Loucy (cell line): ENCODE measurements around the gene DNAAF2.

Experiments used
- H2AFZ ChIP-seq: fragments of 200-600 bp; sonication (generic); 2 replicates; pipeline ENCODE4 v1.6.0; 2016; ENCODE audit warnings: antibody characterized with exemption, mild to moderate bottlenecking, low read length, moderate library complexity
- H3F3A ChIP-seq: fragments of 200-600 bp; 2 replicates; pipeline ENCODE4 v1.6.0; 2016; ENCODE audit warnings: antibody characterized with exemption, low read depth, mild to moderate bottlenecking
- H3K27me3 ChIP-seq: fragments of 200-600 bp; sonication (generic); 2 replicates; pipeline ENCODE4 v1.6.1; 2014; ENCODE audit warnings: low read length, mild to moderate bottlenecking; ENCODE audit not compliant: insufficient read depth, poor library complexity, severe bottlenecking
- H3K36me3 ChIP-seq: fragments of 200-600 bp; sonication (generic); 2 replicates; pipeline ENCODE4 v1.6.1; 2016; ENCODE audit warnings: low read length; ENCODE audit not compliant: insufficient read depth
- H3K4me1 ChIP-seq: fragments of 200-600 bp; sonication (generic); 2 replicates; pipeline ENCODE4 v1.5.1; 2014; ENCODE audit warnings: low read length, mild to moderate bottlenecking; ENCODE audit not compliant: insufficient read depth, poor library complexity, severe bottlenecking
- H3K4me2 ChIP-seq: fragments of 200-600 bp; sonication (generic); 2 replicates; pipeline ENCODE4 v1.6.0; 2014; ENCODE audit warnings: antibody characterized with exemption, low read length, low read depth, mild to moderate bottlenecking; ENCODE audit not compliant: poor library complexity, severe bottlenecking
- H3K4me3 ChIP-seq: fragments of 200-600 bp; sonication (generic); 2 replicates; pipeline ENCODE4 v1.5.1; 2014; ENCODE audit warnings: low read length, mild to moderate bottlenecking, mixed read lengths; ENCODE audit not compliant: poor library complexity, severe bottlenecking
- H3K79me2 ChIP-seq: fragments of 200-600 bp; sonication (generic); 2 replicates; pipeline ENCODE4 v1.6.1; 2014; ENCODE audit warnings: low read length; ENCODE audit not compliant: insufficient read depth
- H3K9ac ChIP-seq: fragments of 200-600 bp; sonication (generic); 2 replicates; pipeline ENCODE4 v1.6.0; 2014; ENCODE audit warnings: mild to moderate bottlenecking, low read depth, low read length, moderate library complexity; ENCODE audit not compliant: poor library complexity, severe bottlenecking
- H3K9me2 ChIP-seq: fragments of 200-600 bp; sonication (generic); replicated peaks from 2 replicates; pipeline ENCODE4 v1.6.1; 2016; ENCODE audit warnings: low read depth, low read length, mixed read lengths
- H3K9me3 ChIP-seq: fragments of 200-600 bp; sonication (generic); 2 replicates; pipeline ENCODE4 v1.6.1; 2014; ENCODE audit warnings: mild to moderate bottlenecking, antibody characterized with exemption, low read length, low read depth; ENCODE audit not compliant: insufficient read depth
- H4K20me1 ChIP-seq: fragments of 200-600 bp; sonication (generic); 2 replicates; pipeline ENCODE4 v1.6.0; 2014; ENCODE audit warnings: antibody characterized with exemption, low read length, mild to moderate bottlenecking; ENCODE audit not compliant: insufficient read depth, poor library complexity, severe bottlenecking
- EZH2phosphoT487 ChIP-seq: fragments of 200-600 bp; IDR thresholded peaks from 2 replicates; pipeline ENCODE4 v1.6.1; 2018; ENCODE audit warnings: antibody characterized with exemption, mild to moderate bottlenecking, moderate library complexity, borderline replicate concordance
- TF ChIP-seq, protein P1 (sequence below): fragments of 200-600 bp; sonication (generic); conservative IDR thresholded peaks from 2 replicates; pipeline ENCODE4 v1.5.1; 2014; ENCODE audit warnings: mild to moderate bottlenecking, antibody characterized with exemption, low read length

The DNAAF2 gene

DNA sequence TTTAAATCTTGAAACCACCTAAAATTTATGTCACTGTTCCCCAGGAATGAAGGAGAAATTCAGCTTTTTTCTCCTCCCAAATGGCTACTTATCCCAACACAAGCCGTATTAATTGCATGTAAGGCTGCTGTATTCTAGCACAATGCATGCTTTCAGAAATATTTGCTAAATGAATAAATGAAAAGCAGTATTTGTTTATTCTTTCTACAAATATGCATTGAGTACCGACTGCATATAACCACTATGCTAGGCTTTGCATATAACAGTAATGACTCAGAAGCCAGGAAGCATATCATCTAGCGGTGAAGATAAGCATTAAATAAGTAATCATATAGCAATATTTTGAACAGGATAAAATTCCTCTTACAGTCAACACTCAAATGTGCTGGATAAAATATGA lies 42.0 kb downstream of the DNAAF2 start:
- H3K36me3 ChIP-seq = no peaks in the 10 kb centered on the region
- 0 out of 2 replicates have a peak, but pooled peaks cover 7% of the 10 kb centered on the region for H3F3A ChIP-seq
- no peak overlapping the region for H3K4me2 ChIP-seq
- no peak overlapping the region for H2AFZ ChIP-seq
- no peak overlapping the region for H3K9ac ChIP-seq
- peaks cover 37% of the 10 kb centered on the region for H3K4me1 ChIP-seq
- H4K20me1 ChIP-seq = no peaks in the 10 kb centered on the region
- TF ChIP-seq, protein P1, sequence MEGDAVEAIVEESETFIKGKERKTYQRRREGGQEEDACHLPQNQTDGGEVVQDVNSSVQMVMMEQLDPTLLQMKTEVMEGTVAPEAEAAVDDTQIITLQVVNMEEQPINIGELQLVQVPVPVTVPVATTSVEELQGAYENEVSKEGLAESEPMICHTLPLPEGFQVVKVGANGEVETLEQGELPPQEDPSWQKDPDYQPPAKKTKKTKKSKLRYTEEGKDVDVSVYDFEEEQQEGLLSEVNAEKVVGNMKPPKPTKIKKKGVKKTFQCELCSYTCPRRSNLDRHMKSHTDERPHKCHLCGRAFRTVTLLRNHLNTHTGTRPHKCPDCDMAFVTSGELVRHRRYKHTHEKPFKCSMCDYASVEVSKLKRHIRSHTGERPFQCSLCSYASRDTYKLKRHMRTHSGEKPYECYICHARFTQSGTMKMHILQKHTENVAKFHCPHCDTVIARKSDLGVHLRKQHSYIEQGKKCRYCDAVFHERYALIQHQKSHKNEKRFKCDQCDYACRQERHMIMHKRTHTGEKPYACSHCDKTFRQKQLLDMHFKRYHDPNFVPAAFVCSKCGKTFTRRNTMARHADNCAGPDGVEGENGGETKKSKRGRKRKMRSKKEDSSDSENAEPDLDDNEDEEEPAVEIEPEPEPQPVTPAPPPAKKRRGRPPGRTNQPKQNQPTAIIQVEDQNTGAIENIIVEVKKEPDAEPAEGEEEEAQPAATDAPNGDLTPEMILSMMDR = no peak
- no peak for TF ChIP-seq EZH2phosphoT487
- no peaks in the 10 kb centered on the region for H3K9me3 ChIP-seq
- H3K9me2 ChIP-seq = no peaks in the 10 kb centered on the region
- H3K4me3 ChIP-seq = no peak overlapping the region
- no peaks in the 10 kb centered on the region for H3K27me3 ChIP-seq
- H3K79me2 ChIP-seq = peaks cover 21% of the 10 kb centered on the region

DNA sequence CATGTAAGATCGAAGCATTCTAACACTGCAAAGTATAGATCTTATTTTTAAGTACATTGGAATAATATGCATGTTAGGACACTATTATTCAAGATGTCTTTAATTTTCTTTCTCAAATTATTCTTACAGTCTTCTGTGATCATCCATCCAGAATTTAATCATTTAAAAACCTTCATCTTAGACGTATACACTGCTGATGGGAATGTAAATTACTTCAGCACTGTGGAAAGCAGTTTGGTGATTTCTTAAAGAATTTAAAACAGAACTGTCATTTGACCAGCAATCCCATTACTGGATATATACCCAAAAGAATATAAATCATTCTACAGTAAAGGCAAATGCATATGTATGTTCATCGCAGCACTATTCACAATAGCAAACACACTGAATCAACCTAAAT lies 45.7 kb downstream of the DNAAF2 start:
- Histone ChIP-seq H4K20me1 (peaks cover 17% of the 10 kb centered on the region), H3K4me3 (no peak overlapping the region), H3K27me3 (no peaks in the 10 kb centered on the region), H3K9me2 (no peaks in the 10 kb centered on the region), H2AFZ (no peak overlapping the region), H3F3A (no peaks in the 10 kb centered on the region), H3K36me3 (peaks cover under 1% of the 10 kb centered on the region; the same call in 1 of the 2 replicates), H3K9ac (no peak overlapping the region), H3K4me2 (no peak overlapping the region), H3K9me3 (no peaks in the 10 kb centered on the region), H3K79me2 (peaks cover 18% of the 10 kb centered on the region), H3K4me1 (peaks cover 25% of the 10 kb centered on the region)
- no peak for TF ChIP-seq EZH2phosphoT487
- TF ChIP-seq, protein P1 = no peak

DNA sequence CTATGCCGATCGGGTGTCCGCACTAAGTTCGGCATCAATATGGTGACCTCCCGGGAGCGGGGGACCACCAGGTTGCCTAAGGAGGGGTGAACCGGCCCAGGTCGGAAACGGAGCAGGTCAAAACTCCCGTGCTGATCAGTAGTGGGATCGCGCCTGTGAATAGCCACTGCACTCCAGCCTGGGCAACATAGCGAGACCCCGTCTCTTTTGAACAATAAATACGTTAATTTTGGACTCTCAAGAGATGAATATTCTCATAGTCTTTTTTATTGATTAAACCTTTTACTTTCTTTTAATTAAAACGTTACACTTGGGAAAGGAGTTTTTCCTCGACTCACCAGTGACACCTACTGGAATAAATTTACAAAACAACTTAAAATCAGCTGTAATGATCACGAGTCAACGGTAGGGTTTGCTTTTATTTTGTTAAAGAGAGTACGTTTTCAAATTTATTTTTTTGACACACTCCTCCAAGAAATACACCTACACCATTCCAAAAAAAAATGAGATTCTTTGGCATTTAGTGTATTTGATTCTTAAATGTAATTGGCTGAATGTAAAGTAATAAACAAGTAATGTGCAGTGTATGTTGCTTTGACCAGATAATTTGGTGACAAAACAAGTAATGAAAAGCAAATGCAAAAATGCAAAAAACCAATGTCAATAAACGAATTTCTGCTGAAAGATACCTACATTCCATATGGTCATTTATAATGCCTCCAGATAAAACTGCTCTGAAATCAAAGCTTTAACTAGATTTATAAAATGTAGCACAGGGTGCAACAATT lies 48.2 kb downstream of the DNAAF2 start:
- Histone ChIP-seq H3K9me3 (no peaks in the 10 kb centered on the region), H3K9me2 (no peaks in the 10 kb centered on the region), H3F3A (no peaks in the 10 kb centered on the region), H3K4me1 (peaks cover 39% of the 10 kb centered on the region), H3K4me2 (peak overlapping the region; percentile 71), H3K9ac (peak overlapping the region; percentile 88), H3K36me3 (peaks cover 23% of the 10 kb centered on the region; the same call in 1 of the 2 replicates), H2AFZ (peak overlapping the region; percentile 68), H4K20me1 (peaks cover 42% of the 10 kb centered on the region), H3K4me3 (peak overlapping the region; percentile 88), H3K79me2 (peaks cover 44% of the 10 kb centered on the region), H3K27me3 (no peaks in the 10 kb centered on the region)
- TF ChIP-seq EZH2phosphoT487 = no peak
- TF ChIP-seq, protein P1 = peak; percentile 97
